Measurements from ENCODE around the gene VAT1. TPM values are rescaled to one million over a fixed set of nuclear protein-coding genes. Genes with fewer than 3 reads are reported as not detected.

VAT1 gene
- total RNA-seq, 1 experiment from 2014 or later, result 45.7 TPM

DNA sequence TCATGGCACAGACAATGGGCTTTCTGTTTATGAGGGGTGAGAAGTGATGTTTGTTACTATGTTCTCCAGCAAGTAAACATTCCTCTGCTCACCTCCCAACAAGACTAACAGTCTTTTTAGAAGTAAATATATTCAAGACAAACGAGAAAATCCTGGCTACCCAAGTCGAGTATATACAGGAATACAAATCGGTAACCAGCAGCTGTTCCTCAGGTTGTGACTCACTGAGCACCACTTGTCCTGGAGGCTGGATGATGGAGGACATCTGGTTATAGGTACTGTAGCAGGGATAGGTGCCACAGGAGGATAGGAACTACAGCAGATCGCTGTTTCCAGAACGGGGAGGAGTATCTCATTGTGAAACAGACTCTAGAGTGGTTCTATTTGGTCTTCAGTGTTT is 29.3 kb downstream of the VAT1 start:
- H3K79me2 ChIP-seq (ENCODE audit: low read length), result 0 out of 2 replicates have a peak, but pooled peaks cover 2% of the 10 kb centered on the region
- no peaks in the 10 kb centered on the region for H3K9me3 ChIP-seq (ENCODE audit: low read length)
- H4K20me1 ChIP-seq (ENCODE audit: insufficient read depth, low read depth, low read length), result no peaks in the 10 kb centered on the region
- H3K27me3 ChIP-seq (ENCODE audit: low read length), result no peaks in the 10 kb centered on the region
- no peak for DNase-seq
- H3K4me2 ChIP-seq (ENCODE audit: low read depth, low read length, poor library complexity, severe bottlenecking), result no peak overlapping the region
- no peak overlapping the region for H3K4me3 ChIP-seq (ENCODE audit: low read length)
- H2AFZ ChIP-seq (ENCODE audit: low read length), result no peak overlapping the region
- H3K9ac ChIP-seq (ENCODE audit: low read length), result no peak overlapping the region
- no peak overlapping the region for H3K27ac ChIP-seq (ENCODE audit: low read length)
- H3K36me3 ChIP-seq (ENCODE audit: insufficient read depth, low read length), result peaks cover 41% of the 10 kb centered on the region
- no peaks in the 10 kb centered on the region for H3K9me2 ChIP-seq (replicated peaks; ENCODE audit: insufficient read depth, low read length)
- peaks cover 12% of the 10 kb centered on the region for H3K4me1 ChIP-seq (ENCODE audit: low read length)

DNA sequence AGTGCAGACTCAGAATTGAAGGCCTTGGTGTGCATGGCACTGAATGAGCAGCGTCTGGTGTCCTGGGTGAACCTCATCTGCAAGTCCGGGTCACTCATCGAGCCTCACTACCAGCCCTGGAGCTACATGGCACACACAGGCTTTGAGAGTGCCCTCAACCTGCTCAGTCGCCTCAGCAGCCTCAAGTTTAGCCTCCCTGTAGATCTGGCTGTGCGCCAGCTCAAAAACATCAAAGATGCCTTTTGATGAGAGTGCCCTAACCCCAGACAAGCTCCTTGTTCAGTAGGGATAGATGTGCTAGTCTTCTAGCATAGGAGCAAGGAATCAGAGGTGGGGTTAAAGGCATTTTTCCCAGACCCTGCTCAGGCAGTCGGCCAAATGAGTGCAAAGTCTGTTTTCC is 30.7 kb downstream of the VAT1 start:
- Histone ChIP-seq H3K79me2 (ENCODE audit: low read length) (peaks cover 11% of the 10 kb centered on the region), H3K36me3 (ENCODE audit: insufficient read depth, low read length) (peaks cover 53% of the 10 kb centered on the region), H3K27ac (ENCODE audit: low read length) (no peak overlapping the region), H2AFZ (ENCODE audit: low read length) (no peak overlapping the region), H3K27me3 (ENCODE audit: low read length) (no peaks in the 10 kb centered on the region), H4K20me1 (ENCODE audit: insufficient read depth, low read depth, low read length) (no peaks in the 10 kb centered on the region), H3K4me1 (ENCODE audit: low read length) (no peaks in the 10 kb centered on the region), H3K9ac (ENCODE audit: low read length) (no peak overlapping the region), H3K4me3 (ENCODE audit: low read length) (no peak overlapping the region), H3K4me2 (ENCODE audit: low read depth, low read length, poor library complexity, severe bottlenecking) (no peak overlapping the region), H3K9me3 (ENCODE audit: low read length) (no peaks in the 10 kb centered on the region), H3K9me2 (replicated peaks; ENCODE audit: insufficient read depth, low read length) (no peaks in the 10 kb centered on the region)
- no peak for DNase-seq

DNA sequence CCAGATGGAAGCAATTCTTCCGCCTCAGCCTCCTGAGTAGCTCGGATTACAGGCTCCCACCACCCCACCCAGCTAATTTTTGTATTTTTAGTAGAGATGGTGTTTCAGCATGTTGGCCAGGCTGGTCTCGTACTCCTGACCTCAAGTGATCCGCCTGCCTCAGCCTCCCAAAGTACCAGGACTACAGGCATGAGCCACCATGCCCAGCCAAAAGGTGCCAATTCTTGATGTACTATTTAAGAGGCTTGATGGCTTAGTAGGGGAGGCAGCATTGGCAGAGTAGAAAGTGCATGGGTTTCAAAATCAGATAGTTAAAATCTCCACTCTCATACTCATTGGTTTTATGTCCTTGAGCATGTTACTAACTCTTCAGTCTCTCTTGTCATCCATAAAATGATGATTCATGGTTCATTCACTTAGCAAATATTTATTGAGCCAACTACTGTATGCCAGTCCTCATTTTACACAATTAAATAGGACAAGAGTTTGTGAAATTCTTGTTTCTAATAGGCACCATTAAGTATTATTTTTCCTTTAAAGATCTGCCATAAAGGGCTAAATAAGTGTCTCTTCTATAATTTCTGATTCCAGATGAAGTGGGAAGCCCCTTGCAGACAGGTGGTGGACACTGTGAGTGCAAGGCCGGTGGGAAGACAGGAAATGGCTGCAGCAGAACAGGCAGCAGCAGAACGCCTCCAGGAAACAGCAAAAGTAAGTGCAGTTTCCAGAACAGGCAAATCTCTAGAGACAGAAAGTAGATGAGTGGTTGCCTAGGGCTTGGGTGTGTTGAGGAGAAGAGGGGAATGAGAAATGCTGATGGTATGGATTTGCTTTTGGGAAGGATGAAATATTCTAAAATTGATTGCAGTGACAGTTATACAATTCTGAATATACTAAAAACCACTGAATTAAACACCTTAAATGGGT is 32.2 kb downstream of the VAT1 start:
- Histone ChIP-seq H3K9me3 (ENCODE audit: low read length) (no peaks in the 10 kb centered on the region), H3K27me3 (ENCODE audit: low read length) (no peaks in the 10 kb centered on the region), H3K4me1 (ENCODE audit: low read length) (peaks cover 9% of the 10 kb centered on the region), H3K36me3 (ENCODE audit: insufficient read depth, low read length) (peaks cover 61% of the 10 kb centered on the region), H3K9ac (ENCODE audit: low read length) (no peak overlapping the region), H2AFZ (ENCODE audit: low read length) (no peak overlapping the region), H3K4me3 (ENCODE audit: low read length) (no peak overlapping the region), H3K27ac (ENCODE audit: low read length) (no peak overlapping the region), H3K79me2 (ENCODE audit: low read length) (peaks cover 24% of the 10 kb centered on the region), H3K4me2 (ENCODE audit: low read depth, low read length, poor library complexity, severe bottlenecking) (no peak overlapping the region), H3K9me2 (replicated peaks; ENCODE audit: insufficient read depth, low read length) (no peaks in the 10 kb centered on the region), H4K20me1 (ENCODE audit: insufficient read depth, low read depth, low read length) (no peaks in the 10 kb centered on the region)
- no peak for DNase-seq

DNA sequence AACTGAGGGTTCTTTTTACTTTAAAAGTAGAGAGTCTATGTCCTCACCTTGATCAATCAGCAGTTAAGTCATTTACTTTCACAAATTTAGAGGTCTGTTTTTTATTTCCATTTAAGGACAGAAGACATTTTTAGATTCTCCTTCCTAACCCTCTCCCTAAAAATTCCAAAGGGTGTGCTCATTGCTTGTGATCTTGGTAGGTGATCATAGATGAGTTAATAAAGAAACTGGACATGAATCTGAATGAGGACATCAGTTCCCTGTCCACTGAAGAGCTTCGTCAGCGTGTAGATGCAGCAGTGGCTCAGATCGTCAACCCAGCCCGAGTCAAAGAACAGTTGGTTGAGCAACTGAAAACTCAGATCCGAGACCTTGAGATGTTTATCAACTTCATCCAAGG is 33.0 kb downstream of the VAT1 start:
- no peak for DNase-seq
- peaks cover 17% of the 10 kb centered on the region for H3K4me1 ChIP-seq (ENCODE audit: low read length)
- H3K9me3 ChIP-seq (ENCODE audit: low read length), result no peaks in the 10 kb centered on the region
- H3K4me3 ChIP-seq (ENCODE audit: low read length), result no peak overlapping the region
- no peak overlapping the region for H2AFZ ChIP-seq (ENCODE audit: low read length)
- peaks cover 31% of the 10 kb centered on the region for H3K79me2 ChIP-seq (ENCODE audit: low read length)
- no peak overlapping the region for H3K9ac ChIP-seq (ENCODE audit: low read length)
- no peaks in the 10 kb centered on the region for H4K20me1 ChIP-seq (ENCODE audit: insufficient read depth, low read depth, low read length)
- peaks cover 61% of the 10 kb centered on the region for H3K36me3 ChIP-seq (ENCODE audit: insufficient read depth, low read length)
- no peak overlapping the region for H3K4me2 ChIP-seq (ENCODE audit: low read depth, low read length, poor library complexity, severe bottlenecking)
- H3K27me3 ChIP-seq (ENCODE audit: low read length), result no peaks in the 10 kb centered on the region
- no peak overlapping the region for H3K27ac ChIP-seq (ENCODE audit: low read length)
- H3K9me2 ChIP-seq (replicated peaks; ENCODE audit: insufficient read depth, low read length), result no peaks in the 10 kb centered on the region

DNA sequence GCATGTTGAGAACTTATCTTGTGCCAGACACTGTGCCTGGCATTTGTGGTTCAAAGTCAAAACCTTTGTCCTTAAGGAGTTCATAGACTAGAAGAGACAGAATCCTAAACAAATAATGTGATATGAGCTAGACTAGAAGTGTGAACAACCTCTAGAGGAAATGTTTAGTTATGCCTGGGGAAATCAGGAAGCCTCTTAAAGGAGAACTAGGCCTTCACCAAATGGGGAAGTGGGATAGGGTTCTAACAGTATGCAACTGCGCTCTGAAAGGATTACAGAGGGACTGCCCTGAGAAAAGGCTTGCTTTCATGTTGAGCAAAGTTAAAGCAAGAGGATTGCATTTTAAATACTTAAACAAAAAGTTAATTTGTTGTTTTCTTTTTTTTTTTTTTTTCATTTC is 37.0 kb downstream of the VAT1 start:
- Histone ChIP-seq H3K4me3 (ENCODE audit: low read length) (peak overlapping the region; percentile 13; the same call in 1 of the 2 replicates), H3K9me3 (ENCODE audit: low read length) (no peaks in the 10 kb centered on the region), H3K4me1 (ENCODE audit: low read length) (peaks cover 33% of the 10 kb centered on the region), H3K4me2 (ENCODE audit: low read depth, low read length, poor library complexity, severe bottlenecking) (peak overlapping the region; percentile 64), H3K79me2 (ENCODE audit: low read length) (peaks cover 67% of the 10 kb centered on the region), H2AFZ (ENCODE audit: low read length) (no peak overlapping the region), H3K27ac (ENCODE audit: low read length) (peak overlapping the region; percentile 74), H3K9me2 (replicated peaks; ENCODE audit: insufficient read depth, low read length) (no peaks in the 10 kb centered on the region), H3K27me3 (ENCODE audit: low read length) (no peaks in the 10 kb centered on the region), H3K36me3 (ENCODE audit: insufficient read depth, low read length) (peaks cover 46% of the 10 kb centered on the region), H3K9ac (ENCODE audit: low read length) (peak overlapping the region; percentile 46), H4K20me1 (ENCODE audit: insufficient read depth, low read depth, low read length) (peaks cover 5% of the 10 kb centered on the region; the same call in 1 of the 2 replicates)
- DNase-seq, result peak; percentile 87

DNA sequence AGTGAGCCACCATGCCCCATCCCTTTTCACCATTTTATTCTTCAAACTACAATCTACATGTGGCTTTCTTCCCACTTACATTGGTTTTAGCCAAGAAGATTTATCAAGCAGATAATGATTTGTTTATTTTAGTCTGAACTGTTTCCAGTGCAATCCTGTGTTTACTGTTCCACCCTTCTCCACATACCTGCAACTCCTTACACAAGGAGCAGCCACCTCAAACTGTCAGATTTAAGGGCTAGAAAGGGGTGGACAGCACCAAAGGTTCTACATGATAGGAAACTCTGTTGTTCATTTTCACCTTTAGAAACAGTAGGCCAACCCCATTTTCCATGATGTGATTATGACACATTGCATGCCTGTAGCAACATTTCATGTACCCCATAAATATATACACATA is 39.9 kb downstream of the VAT1 start:
- no peak overlapping the region for H3K27ac ChIP-seq (ENCODE audit: low read length)
- H3K79me2 ChIP-seq (ENCODE audit: low read length), result peaks cover 64% of the 10 kb centered on the region
- peak overlapping the region; percentile 79 for H3K4me2 ChIP-seq (ENCODE audit: low read depth, low read length, poor library complexity, severe bottlenecking)

DNA sequence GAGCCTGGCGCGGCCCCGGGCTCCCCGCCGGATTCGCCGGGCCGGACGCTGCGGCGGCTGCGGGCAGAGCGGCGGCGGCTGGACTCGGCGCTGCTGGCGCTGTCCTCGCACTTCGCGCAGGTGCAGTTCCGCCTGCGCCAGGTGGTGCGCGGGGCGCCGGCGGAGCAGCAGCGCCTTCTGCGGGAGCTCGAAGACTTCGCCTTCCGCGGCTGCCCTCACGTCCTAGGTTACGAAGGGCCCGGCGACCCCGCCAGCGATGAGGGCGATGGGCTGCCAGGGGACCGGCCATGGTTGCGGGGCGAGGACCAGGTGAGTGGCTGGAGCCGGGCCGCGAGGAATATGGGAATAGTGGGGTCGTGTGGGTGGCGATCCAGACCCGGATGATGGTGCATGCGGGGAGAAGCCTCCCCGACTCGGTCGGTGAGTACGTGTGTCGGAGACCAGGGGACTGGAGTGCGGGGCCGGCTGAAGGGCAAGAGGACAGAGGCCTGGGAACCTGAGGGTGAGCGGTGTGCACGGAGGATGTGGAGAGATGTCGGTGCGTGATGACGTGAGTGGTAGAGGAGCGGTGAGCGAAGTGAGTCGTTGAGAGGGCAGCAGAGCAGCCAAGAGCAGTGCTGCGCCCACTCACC is 41.3 kb downstream of the VAT1 start:
- H3K4me1 ChIP-seq (ENCODE audit: low read length), result peaks cover 41% of the 10 kb centered on the region
- H4K20me1 ChIP-seq (ENCODE audit: insufficient read depth, low read depth, low read length), result peaks cover 5% of the 10 kb centered on the region; the same call in 1 of the 2 replicates
- peak overlapping the region; percentile 95 for H3K9ac ChIP-seq (ENCODE audit: low read length)
- no peaks in the 10 kb centered on the region for H3K27me3 ChIP-seq (ENCODE audit: low read length)
- peak overlapping the region; percentile 94 for H3K4me3 ChIP-seq (ENCODE audit: low read length)
- H3K9me3 ChIP-seq (ENCODE audit: low read length), result no peaks in the 10 kb centered on the region
- H3K27ac ChIP-seq (ENCODE audit: low read length), result peak overlapping the region; percentile 74
- H3K36me3 ChIP-seq (ENCODE audit: insufficient read depth, low read length), result peaks cover 10% of the 10 kb centered on the region
- DNase-seq, result peak; percentile 90
- H2AFZ ChIP-seq (ENCODE audit: low read length), result peak overlapping the region; percentile 70; the same call in 1 of the 2 replicates
- H3K4me2 ChIP-seq (ENCODE audit: low read depth, low read length, poor library complexity, severe bottlenecking), result peak overlapping the region; percentile 79
- no peaks in the 10 kb centered on the region for H3K9me2 ChIP-seq (replicated peaks; ENCODE audit: insufficient read depth, low read length)
- H3K79me2 ChIP-seq (ENCODE audit: low read length), result peaks cover 52% of the 10 kb centered on the region

More for the DNA sequence above, 39.9 kb downstream of the VAT1 start:
- peak overlapping the region; percentile 94; the same call in 1 of the 2 replicates for H3K4me3 ChIP-seq (ENCODE audit: low read length)
- H3K9me2 ChIP-seq (replicated peaks; ENCODE audit: insufficient read depth, low read length), result no peaks in the 10 kb centered on the region
- H4K20me1 ChIP-seq (ENCODE audit: insufficient read depth, low read depth, low read length), result peaks cover 5% of the 10 kb centered on the region; the same call in 1 of the 2 replicates
- H3K4me1 ChIP-seq (ENCODE audit: low read length), result peaks cover 41% of the 10 kb centered on the region
- H2AFZ ChIP-seq (ENCODE audit: low read length), result no peak overlapping the region
- no peak for DNase-seq
- H3K9ac ChIP-seq (ENCODE audit: low read length), result 0 out of 2 replicates have a peak overlapping the region, but pooled peaks have one; percentile 95
- H3K9me3 ChIP-seq (ENCODE audit: low read length), result no peaks in the 10 kb centered on the region
- H3K36me3 ChIP-seq (ENCODE audit: insufficient read depth, low read length), result peaks cover 21% of the 10 kb centered on the region
- no peaks in the 10 kb centered on the region for H3K27me3 ChIP-seq (ENCODE audit: low read length)

DNA sequence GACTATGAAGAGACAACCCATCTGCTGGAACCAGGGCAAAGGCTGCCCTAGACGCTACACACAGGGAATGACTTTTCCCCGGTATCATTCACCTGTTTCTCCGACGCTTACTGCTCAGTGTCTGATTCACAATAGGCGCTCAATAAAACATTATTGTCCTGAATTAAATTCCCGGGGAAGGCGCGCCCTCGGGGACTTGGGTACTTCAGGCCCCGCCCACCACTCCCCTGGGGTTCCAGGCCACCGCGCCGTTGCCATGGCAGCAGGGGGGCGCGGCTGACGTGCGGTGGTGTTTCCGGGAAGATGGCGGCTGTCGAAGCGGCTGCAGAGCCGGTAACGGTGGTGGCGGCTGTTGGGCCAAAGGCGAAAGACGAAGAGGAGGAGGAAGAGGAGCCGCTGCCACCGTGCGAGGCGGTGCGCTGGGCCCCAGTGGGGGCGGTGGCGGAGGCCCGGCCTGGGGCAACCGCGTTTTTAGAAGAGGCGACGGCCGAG is 41.9 kb downstream of the VAT1 start, which contains the start of gene RUNDC1:
Gene RUNDC1 (plus strand): TSS at position 292 of the 492 bp plus-strand sequence. CDS start 12 bp downstream, at position 304.
- Histone ChIP-seq H4K20me1 (ENCODE audit: insufficient read depth, low read depth, low read length) (peaks cover 5% of the 10 kb centered on the region; the same call in 1 of the 2 replicates), H3K27ac (ENCODE audit: low read length) (peak within 1 kb of the TSS; percentile 74), H3K4me1 (ENCODE audit: low read length) (peaks cover 36% of the 10 kb centered on the region), H3K79me2 (ENCODE audit: low read length) (peaks cover 47% of the 10 kb centered on the region), H3K36me3 (ENCODE audit: insufficient read depth, low read length) (peaks cover 6% of the 10 kb centered on the region), H3K4me2 (ENCODE audit: low read depth, low read length, poor library complexity, severe bottlenecking) (peak within 1 kb of the TSS; percentile 79), H3K9me2 (replicated peaks; ENCODE audit: insufficient read depth, low read length) (no peaks in the 10 kb centered on the region), H2AFZ (ENCODE audit: low read length) (peak within 1 kb of the TSS; percentile 70; the same call in 1 of the 2 replicates), H3K9me3 (ENCODE audit: low read length) (no peaks in the 10 kb centered on the region), H3K4me3 (ENCODE audit: low read length) (peak within 1 kb of the TSS; percentile 94), H3K9ac (ENCODE audit: low read length) (peak within 1 kb of the TSS; percentile 95), H3K27me3 (ENCODE audit: low read length) (no peaks in the 10 kb centered on the region)
- DNase-seq, result peak; percentile 96

Measured in Karpas-422 (cell line).